PC-9 (cell line): ENCODE data around the gene ABCG4.

Source experiments
- CTCF ChIP-seq: fragments of 200-600 bp; sonication (generic); conservative IDR thresholded peaks from 2 replicates; pipeline ENCODE4 v1.6.1; 2017; ENCODE audit warnings: mixed run types, antibody characterized with exemption, mild to moderate bottlenecking, moderate library complexity
- EZH2 ChIP-seq: fragments of 200-600 bp; sonication (generic); IDR thresholded peaks from 2 replicates; pipeline ENCODE4 v1.8.0; 2017; ENCODE audit warnings: antibody characterized with exemption, low read depth

DNA sequence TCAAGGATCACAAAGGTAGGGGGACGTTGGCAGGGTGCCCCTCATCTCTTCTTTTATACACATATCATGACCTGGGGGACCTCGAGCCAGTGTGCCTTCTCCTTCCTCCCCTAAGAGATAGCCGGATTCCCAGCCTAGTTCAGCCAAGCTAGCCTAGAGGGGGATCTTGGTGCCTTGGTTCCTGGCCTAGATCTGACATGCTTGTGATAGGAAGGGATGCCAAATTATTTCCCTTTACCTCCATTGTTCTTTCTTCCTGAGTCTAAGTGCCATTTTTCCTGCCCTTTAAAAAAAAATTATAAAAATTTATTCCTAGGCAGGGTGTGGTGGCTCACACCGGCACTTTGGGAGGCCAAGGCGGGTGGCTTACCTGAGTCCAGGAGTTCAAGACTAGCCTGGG lies 34.5 kb upstream of the ABCG4 start:
- TF ChIP-seq CTCF: no peak
- no peak for TF ChIP-seq EZH2
